NCI-H1694 (cell line): ENCODE data around the gene ROR2.
"Not testable (repeated sequence)": the region's sequence is repeated elsewhere in the genome, so short reads cannot be mapped to it uniquely, and the experiment has no call there.

ENCODE experiments used
- DNase-seq: peaks from one replicate; lab custom pipeline; 2025; lab: John Stamatoyannopoulos, UW

Gene ROR2

DNA sequence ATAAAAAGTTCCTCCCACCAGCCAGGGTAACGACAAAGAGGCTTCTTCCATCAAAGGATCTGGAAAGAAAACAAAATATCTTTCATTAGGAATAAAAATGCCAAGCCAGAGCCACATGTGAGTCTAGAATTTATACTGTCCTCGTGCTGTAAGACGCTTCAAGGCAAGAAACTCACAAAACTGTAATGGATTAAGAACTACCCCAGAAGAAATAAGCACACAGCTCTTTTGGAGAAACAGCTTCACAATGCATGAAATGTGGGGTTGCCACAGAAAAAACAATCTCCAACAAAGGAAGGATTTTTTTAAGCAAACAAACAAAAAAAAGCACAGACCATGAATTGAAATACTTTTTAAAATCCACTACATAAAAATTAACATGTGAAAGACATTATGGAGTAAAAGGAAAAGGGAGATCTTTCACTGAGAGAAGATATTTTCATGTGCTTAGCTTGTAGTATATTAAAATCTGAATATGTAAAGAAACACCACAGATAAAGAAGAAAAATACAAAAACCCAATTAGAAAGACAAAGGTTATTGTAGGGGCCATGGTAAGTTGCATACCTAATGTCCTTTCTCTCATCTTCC lies 385.9 kb downstream of the ROR2 start:
- no peak for DNase-seq

GRCh38 chr9:91562416-91562815 lies 387.6 kb downstream of the ROR2 start:
- DNase-seq = no peak

- DNase-seq = no peak
These were observed 389.7 kb downstream of the ROR2 start for GRCh38 chr9:91560301-91560700.

DNA sequence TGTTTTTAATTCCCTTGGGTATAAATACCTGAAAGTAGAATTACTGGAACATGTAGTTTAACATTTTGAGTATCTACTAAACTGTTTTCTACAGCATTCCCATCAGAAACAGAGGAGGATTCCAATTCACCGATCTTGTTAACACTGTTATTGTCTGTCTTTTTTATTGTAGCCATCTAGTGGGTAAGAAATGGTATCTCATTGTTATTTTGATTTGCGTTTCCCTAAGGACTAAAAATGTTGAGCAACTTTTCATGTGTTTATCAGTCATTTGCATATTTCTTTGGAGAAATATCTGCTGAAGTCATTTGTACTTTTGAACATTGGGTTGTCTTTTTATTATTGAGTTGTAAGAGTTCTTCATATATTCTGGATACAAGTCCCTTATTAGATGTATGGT lies 391.1 kb downstream of the ROR2 start:
- no peak for DNase-seq

DNA sequence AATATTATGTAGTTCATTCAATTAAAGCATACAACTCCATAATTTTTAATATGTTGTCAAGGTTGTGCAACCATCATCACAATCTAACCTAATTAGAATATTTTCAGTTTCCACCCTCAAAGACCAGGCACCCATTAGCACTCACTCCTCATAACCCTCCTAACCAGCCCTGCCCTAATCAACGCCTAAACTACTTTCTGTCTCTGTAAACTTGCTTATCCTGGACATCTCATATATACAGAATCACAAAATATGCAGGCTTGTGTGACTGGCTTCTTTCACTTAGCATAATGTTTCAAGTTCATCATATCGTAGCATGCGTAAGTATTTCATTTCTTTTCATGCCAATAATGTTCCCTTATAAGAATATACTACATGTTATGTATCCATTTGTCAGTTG lies 391.6 kb downstream of the ROR2 start:
- no peak for DNase-seq

- DNase-seq = no peak
These were observed 392.7 kb downstream of the ROR2 start for GRCh38 chr9:91557327-91557726.

GRCh38 chr9:91555132-91555531 lies 394.9 kb downstream of the ROR2 start:
- DNase-seq = no peak

GRCh38 chr9:91549177-91549576 lies 400.9 kb downstream of the ROR2 start:
- no peak for DNase-seq

GRCh38 chr9:91547081-91547480 lies 402.9 kb downstream of the ROR2 start:
- no peak for DNase-seq

GRCh38 chr9:91546574-91546973 lies 403.5 kb downstream of the ROR2 start:
- DNase-seq = no peak

GRCh38 chr9:91541734-91542133 lies 408.3 kb downstream of the ROR2 start:
- DNase-seq = no peak

GRCh38 chr9:91540506-91540905 lies 409.5 kb downstream of the ROR2 start:
- not testable (repeated sequence) for DNase-seq

- DNase-seq = no peak
These were observed 413.8 kb downstream of the ROR2 start for GRCh38 chr9:91536211-91536691.

- no peak for DNase-seq
These were observed 415.7 kb downstream of the ROR2 start for GRCh38 chr9:91534374-91534773.

GRCh38 chr9:91533382-91533781 lies 416.6 kb downstream of the ROR2 start:
- DNase-seq = no peak

- DNase-seq = no peak
These were observed 417.7 kb downstream of the ROR2 start for GRCh38 chr9:91532325-91532724.

- DNase-seq = no peak
These were observed 419.2 kb downstream of the ROR2 start for GRCh38 chr9:91530829-91531228.

- no peak for DNase-seq
These were observed 427.5 kb downstream of the ROR2 start for GRCh38 chr9:91522481-91522880.

- DNase-seq = no peak
These were observed 430.3 kb downstream of the ROR2 start for GRCh38 chr9:91519520-91520277.

DNA sequence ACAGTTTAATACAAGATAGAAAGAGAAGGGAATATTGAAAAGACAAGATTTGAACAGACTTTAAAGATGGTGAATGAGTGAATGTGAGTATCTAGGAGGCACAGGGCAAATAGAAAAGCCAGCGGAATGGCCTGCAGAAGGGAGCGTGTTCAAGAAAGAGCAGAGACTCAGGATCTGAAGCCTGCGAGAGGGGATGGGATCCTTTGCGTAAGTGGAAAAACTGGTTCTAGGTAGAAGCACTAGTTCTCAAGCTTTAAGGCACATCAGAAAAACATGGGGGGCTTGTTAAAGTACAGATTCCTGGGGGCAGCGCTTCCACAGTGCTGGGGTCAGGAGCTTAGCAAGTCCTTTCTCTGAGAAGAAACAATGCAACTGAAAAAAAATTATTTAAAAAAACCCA lies 431.6 kb downstream of the ROR2 start:
- no peak for DNase-seq

DNA sequence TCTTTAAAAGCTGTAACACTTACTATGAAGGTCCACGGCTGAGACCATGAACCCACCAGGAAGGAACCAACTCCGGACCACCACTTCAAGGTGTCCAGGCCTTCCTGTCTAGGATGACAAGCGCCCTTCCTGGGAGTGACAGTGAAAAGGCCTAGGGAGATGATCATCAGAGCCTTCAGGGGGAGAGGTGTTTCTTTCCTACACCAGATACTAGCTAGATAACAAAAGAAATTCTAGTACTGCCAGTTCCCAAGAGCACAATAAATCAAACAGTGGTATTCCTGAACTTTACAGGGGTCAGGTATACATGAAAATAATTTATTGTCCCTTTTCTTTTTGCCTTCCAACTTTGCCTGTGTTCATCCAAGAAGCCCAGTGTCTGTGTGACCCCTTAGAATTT lies 432.2 kb downstream of the ROR2 start:
- no peak for DNase-seq

- DNase-seq = not testable (repeated sequence)
These were observed 432.7 kb downstream of the ROR2 start for GRCh38 chr9:91517332-91517731.

DNA sequence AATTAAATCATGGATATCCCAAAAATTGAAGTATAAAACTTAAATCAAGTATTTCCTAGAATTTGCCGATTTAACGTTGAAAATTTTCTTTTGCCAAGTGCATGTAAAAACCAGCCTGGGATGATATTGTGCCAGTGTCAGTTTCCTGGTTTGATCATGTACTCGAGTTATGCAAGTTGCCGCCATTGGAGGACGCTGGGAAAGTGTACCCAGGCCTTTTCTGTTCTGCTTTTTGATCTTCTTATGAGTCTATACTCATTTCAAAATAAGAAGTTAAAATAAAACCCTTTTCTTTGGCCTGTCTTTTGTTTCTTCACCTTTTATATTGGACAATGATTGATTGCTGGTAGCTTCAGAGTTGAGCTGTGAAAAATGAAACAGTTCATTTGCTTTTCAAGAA lies 433.3 kb downstream of the ROR2 start:
- DNase-seq = no peak

- no peak for DNase-seq
These were observed 433.9 kb downstream of the ROR2 start for GRCh38 chr9:91516081-91516480.
